ENCODE results near the gene ZFX.

DNA sequence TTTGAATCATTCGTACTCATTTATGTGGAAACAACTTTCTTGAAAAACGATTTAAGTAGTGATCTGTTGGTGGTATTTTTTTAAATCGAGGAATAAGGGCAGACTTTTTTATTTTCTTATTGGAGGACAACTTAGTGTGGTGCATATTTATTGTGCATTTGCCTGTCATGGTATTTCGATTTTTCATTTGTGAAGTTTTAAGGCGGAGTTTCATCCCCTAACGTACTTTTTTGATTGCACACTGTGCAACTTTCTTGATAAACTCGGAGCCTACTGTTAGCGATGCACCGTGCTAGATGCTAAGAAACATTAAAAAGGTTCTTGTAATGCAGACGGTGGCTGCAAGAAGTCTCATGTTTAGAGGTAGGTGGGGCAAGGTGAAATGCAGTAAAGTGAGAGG is 1.4 kb downstream of the ZFX start:
- TF ChIP-seq, protein P1, sequence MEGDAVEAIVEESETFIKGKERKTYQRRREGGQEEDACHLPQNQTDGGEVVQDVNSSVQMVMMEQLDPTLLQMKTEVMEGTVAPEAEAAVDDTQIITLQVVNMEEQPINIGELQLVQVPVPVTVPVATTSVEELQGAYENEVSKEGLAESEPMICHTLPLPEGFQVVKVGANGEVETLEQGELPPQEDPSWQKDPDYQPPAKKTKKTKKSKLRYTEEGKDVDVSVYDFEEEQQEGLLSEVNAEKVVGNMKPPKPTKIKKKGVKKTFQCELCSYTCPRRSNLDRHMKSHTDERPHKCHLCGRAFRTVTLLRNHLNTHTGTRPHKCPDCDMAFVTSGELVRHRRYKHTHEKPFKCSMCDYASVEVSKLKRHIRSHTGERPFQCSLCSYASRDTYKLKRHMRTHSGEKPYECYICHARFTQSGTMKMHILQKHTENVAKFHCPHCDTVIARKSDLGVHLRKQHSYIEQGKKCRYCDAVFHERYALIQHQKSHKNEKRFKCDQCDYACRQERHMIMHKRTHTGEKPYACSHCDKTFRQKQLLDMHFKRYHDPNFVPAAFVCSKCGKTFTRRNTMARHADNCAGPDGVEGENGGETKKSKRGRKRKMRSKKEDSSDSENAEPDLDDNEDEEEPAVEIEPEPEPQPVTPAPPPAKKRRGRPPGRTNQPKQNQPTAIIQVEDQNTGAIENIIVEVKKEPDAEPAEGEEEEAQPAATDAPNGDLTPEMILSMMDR (IDR thresholded peaks at IDR 0.05): no peak
- no peak for TF ChIP-seq EZH2 (IDR thresholded peaks at IDR 0.05)
- no peak for TF ChIP-seq EZH2phosphoT487 (IDR thresholded peaks at IDR 0.05)

Measured in neural progenitor cell (in vitro differentiated cells).